GM10847 (cell line): ENCODE measurements around the gene PGLYRP1.

ENCODE experiments used
- POLR2A ChIP-seq: IDR thresholded peaks from 2 replicates; pipeline ENCODE4 v1.6.1; 2011; ENCODE audit not compliant: insufficient read length; ENCODE audit errors: extremely low read depth

Gene PGLYRP1, protein sequence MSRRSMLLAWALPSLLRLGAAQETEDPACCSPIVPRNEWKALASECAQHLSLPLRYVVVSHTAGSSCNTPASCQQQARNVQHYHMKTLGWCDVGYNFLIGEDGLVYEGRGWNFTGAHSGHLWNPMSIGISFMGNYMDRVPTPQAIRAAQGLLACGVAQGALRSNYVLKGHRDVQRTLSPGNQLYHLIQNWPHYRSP

DNA sequence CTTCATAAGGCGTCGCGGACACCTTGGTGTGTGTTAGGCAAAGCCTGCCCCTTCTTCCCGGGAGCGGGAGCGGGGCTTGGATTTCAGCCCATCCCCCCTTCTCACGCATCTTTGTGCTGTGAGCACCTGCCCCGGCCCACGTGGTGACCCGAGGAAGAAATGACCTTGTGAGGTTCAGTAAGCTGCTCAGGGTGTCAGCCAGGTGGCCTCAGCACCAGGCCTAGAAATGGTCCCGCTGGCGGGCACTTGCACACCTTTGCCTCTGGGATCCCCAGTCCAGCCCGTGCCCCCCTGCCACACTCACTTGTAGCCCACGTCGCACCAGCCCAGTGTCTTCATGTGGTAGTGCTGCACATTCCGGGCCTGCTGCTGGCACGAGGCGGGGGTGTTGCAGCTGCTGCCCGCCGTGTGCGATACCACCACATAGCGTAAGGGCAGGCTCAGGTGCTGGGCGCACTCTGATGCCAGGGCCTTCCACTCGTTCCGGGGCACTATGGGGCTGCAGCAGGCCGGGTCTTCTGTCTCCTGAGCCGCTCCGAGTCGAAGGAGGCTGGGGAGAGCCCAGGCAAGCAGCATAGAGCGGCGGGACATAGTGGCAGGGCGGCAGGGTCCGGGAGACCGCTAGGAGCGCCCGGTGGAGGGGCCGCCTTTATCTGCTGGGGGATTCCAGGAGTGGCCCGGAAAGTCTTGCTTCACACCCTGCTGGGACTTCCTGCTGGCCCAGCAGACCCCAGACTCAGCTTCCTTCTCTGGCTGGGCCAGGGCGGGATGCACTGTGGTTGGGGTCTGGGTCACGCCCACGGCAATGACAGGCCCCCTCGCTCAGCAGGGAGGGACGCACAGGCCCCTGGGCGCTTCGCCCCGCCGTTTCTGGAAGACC is at the start of gene PGLYRP1:
Gene PGLYRP1 (minus strand): TSS at position 623 of the 880 bp plus-strand sequence. CDS start 32 bp downstream, at position 591.
- TF ChIP-seq POLR2A = no peak

DNA sequence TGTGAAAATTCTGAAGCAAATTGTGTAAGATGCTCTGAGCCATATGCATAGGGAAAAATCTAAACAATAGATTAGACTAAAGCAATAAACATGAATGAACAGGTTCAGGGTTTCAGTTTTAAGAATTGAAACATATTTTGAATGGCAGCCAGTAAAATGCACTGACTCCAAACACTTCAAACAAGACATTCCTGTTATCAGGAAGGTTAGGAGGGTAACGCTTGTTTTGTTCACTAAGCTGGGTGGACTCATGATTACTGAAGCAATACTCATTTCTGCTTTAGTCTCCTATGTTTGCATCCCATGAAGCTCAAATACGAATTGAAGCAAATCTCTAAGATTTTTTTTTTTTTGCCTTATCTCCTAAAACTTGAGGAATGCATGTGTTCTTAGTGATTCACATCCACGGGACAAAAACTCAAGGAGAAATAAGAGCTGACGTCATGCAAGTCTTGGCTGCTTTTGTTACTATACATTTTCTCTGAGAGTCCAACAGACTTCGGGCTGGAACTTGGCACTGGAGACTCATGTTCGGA is 47.0 kb upstream of the PGLYRP1 start:
- no peak for TF ChIP-seq POLR2A

DNA sequence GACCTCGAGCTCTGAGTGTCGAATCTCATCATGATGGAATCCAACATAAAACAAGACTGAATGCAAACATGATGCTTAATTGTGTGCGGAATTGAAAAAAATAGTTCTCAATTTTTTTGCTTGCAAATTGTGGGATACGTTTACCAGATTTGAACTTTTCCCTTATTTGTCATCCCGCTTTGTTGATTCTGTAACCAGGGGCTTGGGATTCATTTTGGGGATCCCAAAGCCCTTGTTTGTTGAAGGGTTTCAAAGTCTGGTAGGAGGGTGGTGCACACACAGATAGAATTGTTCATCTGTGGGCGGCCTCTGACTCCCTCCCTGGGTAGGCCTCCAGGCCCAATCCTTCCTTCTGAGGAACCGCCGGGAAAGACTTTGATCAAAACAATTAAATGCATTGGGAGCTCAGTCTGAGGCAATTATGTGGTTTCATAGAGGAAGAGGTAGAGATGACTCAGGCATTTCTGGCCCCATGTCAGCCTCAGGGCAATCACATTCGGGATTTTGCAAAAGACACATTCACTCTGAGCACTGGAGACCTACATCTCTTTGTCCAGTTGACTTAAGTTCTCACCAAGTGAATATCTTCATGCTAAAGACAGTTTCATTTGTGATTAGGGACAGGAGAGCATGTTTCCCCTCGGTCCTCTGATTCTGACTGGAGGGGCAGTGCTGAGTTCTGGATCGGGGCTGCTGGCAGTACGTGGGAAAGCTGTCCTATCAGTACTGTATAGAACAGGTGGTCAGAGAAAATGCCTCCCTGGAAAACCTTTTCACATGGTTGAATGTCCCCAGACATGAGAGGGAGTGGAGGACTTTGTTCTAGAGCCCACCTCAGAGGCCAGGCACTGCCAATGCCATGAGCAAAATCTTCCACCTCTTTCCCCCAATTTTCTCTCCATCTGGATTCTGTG is 45.7 kb upstream of the PGLYRP1 start:
- no peak for TF ChIP-seq POLR2A

DNA sequence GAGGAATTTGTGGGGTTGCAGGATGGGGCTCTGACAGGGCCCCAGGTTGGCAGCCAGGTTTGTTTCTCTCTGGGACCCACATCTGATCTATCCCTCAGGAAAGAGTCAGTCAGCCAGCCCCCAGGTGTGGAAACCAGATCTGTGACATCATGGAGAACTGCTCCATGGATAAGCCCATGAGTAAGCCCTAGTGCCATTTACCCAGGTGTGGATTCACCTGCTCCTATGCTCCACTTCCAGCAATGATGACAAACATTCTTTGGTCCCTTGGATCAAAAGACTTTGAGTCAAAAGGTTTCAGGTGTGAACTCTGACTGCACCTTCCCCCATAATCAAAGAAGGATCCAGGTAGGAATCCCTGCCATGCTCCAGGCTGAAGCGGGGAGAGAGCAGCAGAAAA is 44.8 kb upstream of the PGLYRP1 start:
- no peak for TF ChIP-seq POLR2A

DNA sequence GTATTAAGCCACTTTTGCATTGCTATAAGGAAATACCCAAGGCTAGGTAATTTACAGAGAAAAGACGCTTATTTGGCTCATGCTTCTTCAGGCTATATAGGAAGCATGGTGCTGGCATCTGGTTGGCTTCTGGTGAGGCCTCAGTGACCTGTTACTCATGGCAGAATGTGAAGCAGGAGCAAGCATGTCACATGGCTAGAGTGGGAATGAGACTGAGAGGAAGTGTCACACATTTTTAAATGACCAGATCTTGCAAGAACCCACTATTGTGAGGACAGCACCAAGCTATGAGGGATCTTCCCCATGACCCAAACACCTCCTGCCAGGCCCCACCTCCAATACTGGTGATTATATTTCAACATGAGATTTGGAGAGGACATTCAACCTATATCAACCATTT is 43.6 kb upstream of the PGLYRP1 start:
- TF ChIP-seq POLR2A = no peak

DNA sequence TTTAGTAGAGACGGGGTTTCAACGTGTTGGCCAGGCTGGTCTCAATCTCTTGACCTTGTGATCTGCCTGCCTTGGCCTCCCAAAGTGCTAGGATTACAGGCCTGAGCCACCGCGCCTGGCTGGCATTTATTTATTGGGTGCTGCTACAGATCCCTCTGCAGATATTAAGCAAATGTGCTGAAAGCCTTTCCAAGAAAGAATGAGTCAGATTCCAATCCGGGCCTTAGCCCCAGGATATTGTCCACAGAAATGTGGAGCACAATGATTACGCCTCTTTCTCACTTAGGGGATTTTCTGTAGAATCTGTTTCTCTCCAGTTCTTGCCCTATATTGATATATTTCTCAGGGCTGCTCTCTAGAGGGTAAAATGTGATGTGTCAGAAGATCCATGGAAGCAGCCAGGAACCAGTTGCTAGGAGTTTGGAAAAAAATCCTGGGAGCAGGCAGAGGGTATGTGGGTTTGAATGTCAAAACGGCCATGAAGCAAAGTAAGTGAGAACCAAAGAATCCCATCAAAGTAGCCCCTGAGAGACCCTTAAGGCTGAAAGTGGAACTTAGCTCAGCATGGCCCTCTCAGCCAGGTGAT is 42.7 kb upstream of the PGLYRP1 start:
- no peak for TF ChIP-seq POLR2A

DNA sequence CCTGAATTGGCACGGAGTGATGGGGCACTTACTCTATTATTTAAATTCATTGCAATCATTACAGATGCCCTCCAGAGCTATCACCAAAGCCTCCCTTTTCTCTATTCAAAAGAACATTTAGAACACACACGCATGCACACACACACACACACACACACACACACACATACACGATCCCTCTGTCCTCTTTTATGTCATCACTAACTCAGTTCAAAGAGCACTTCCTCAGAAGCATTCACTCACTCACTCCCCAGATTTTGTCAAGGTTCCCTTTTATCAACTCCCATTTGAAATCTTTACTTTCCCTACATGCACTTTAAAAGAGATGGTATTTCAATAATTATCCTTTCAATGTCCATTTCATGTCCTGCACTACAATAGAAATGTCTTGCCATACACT is 40.3 kb upstream of the PGLYRP1 start:
- TF ChIP-seq POLR2A = no peak

DNA sequence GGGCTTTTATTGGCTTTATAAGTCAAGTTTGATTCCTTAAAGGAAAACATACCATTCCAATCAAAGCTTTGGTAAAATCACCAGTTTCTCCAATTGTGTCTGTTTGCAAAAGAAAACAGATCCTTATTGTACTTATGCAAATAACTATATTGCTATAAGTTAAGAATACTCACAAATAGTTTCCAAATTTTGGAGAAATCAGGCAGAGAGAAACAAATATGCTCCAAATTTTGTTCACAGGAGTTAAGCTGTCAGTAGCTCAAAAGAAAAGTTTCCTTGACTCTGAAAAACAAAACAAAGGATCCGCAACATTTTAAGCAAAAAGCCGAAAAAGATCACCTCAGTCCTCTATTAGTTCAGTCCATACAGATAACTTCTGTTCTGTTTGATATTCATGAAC is 37.2 kb upstream of the PGLYRP1 start:
- no peak for TF ChIP-seq POLR2A

DNA sequence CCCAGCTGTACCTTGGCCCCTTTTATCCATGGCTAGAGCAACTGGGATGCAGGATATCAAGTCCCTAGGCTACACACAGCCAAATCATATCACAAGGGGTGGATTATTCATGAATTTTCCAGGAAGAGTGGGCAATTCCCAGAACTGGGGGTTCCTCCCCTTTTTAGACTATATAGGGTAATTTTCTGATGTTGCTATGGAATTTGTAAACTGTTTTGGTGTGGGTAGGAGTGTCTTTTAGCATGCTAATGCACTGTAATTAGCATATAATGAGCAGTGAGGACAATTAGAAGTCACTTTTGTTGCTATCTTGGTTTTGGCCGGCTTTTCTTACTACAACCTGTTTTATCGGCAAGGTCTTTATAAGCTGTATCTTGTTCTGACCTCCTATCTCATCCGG is 35.9 kb upstream of the PGLYRP1 start:
- TF ChIP-seq POLR2A = no peak

DNA sequence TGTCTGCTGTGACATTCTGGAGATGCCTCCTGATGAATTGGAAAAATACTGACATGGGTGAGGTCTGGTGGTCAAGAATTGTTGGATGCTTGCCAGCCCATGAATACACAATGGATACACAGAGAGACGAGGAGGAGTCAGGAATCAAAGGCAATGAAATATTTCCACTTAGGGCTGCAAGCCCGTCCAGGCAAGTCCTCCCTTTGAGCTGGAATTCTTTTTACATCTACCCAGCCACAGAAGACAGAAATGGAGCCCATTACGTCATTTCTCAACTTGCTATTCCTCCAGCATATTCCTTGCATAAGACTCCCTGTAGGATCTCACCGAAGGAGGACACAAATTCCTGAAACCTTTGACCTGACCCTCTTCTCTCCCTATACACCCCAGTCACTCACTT is 33.7 kb upstream of the PGLYRP1 start:
- no peak for TF ChIP-seq POLR2A

DNA sequence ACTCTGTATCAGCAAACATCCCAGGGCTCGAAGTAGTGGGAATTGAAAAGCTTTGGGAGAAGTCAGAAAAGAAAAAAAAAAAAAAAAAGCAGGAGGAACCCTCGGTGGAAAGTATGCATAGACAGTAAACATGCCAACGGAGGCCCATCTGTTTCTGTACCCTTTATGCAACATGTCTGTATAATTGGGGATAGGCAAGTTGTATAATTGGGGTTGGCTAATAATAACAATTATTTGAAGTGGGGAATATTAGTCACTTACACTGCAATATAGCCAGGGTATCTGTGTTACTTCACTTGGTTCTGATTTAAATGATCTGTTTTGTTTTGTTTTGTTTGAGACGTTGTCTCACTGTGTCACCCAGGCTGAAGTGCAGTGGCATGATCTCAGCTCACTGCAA is 30.0 kb upstream of the PGLYRP1 start:
- TF ChIP-seq POLR2A = no peak

DNA sequence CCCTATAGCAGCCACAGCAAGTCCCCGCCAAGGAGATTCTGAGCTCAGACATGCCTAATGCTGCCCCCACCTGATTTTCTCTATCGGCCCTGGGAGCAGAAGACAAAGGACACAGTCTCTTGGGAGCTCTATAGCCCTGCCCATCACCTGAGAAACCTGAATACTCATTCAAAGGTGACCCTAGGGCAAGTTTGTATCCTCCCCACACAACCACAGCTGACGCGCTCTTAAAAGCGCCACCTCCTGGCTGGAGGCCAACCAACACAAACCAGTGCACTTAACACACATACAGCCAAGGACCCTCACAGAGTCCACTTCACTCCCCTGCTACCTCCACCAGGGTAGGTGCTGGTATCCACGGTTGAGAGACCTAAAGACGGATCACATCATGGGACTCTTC is 26.7 kb upstream of the PGLYRP1 start:
- TF ChIP-seq POLR2A = no peak

DNA sequence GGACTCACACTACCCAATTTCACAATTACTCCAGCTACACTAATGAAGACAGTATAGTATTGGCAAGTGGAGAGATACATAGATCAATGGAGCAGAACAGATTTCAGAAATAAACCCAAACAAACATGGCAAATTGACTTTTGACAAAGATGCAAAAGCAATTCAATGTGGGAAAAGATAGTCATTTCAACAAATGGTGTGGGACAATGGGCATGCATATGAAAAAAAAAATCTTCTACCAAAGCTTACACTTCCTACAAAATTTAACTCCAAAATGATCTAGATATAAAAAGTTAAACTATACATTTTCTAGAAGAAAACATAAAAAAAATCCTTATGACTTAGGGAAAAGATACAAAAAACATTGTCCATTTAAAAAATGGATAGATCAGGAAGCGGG is 20.7 kb upstream of the PGLYRP1 start:
- TF ChIP-seq POLR2A = no peak

DNA sequence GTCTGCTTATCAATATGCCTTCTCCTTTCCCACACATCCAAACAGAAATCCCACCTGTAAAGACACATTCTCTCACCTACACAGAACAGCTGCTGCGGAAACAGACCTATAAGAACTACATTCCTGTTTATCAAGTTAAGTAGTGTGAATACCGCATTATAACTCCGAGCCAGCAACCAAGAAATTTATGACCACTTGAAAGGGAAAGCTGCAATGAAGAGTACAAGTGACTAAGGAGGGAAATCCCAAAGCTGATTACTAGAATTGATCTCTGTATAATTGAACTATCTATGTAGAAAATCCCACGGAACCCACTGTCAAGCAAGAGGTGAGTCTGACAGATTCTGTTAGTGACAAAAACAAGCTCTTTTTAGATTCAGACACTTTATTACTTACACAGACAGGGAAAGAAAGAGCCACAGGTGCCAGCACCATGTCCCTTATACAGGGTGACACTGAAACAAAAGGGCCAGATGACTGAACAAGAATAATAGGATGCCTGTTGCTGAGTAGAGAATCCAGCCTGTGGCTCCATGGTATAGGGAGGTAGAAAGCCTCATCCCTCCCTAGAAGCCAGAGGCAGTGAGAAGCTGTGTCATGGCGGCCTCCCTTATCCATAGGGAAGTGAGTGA is 19.5 kb upstream of the PGLYRP1 start:
- no peak for TF ChIP-seq POLR2A
